ENCODE measurements around the gene CUEDC2.

Gene CUEDC2

DNA sequence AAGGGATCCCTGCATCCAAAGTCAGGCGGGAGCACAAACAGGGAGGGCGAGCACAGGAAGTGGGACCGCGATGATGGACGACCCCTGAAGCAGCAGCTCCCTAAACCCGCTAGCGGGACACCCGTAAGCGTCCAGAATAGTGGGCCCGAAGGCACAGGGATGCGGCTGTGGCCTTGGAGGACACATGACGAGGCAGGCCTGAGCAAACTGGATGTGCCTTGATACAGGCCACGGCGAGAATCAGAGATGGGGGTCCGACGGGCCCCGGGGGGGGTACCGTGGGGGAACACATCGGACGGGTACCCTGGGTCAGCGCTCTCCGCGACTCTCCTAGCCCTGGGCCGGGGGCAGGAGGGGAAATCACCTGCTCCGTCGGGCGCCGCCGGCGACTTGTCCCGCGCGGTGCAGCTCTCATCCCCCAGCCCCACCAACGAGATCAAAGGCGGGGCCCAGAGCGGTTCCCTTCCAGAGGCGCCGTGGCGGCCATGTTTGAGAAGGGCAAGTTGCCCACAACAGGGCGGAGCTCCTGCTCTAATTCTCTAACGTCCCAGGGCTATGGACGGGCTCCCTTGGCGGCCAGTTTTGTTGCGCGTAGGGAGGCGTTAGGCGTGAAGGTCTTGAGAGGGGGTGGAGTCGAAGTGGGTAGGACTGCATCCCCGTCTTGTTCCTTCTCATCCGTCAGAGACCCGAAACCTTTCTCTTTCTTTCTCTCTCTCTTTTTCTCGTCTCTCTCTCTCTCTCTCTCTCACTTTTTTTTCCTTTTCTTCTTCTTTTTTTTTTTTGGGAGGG is at the start of gene CUEDC2:
CUEDC2 (minus strand) TSS at position 413 of the 789 bp plus-strand sequence. CDS start 7,386 bp downstream, outside the sequence.
- peak; percentile 86 to 88 for DNase-seq (ENCODE audit: low read depth in 2 of 2)

DNA sequence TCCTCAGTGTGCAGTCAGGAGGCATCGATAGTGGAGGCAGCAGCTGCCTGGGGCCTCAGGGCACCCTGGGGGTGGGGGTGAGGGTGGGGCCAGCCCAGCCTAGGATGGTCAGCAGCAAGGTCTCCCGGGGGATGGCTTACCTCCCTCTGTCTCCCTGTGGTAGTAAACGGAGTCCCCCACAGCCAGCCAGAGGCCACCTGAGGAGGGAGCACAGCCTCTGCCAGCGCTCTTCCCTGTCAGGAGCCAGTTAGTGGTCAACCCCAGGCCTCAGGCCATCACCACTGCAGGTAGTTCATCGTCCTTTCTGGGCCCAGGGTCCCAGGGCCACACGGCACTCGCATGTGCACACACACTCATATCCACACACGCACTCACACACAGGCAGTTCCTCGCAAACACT is 48.0 kb upstream of the CUEDC2 start:
- DNase-seq (ENCODE audit: low read depth in 2 of 2) = no peak

GRCh38 chr10:102479651-102480050 is 47.3 kb upstream of the CUEDC2 start:
- DNase-seq (ENCODE audit: low read depth in 2 of 2) = no peak

DNA sequence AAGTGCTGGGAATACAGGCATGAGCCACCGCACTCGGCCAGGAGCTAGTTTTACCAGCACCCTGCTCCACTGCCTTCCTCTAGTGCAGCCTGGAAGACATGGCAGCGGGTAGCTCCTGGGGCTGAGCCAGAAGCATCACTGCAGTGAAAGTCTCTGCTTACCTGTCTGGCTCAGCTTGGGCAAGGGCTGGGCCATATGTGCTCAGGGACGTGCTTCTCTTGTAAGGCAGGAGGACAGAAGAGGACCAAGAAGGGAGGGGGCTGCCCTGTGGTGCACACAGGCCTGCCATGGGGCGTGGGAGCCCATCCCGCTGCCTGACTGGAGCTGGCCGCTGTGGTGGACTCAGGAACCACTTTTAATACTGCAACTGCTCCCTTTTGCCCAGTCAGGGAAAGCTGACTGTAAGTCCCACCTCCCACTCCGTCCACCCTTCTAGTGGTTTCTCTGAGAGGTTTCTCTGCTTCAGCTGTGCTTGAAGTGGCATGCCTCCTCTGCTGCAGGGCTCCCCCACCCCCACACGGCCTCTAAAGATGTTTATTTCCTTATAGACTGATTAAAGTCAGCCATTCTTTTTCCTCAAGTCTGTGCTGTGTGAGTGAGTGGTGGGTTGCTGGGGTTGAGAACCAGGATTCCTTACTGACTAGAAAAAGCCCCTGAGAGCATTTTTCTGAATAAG is 44.2 kb upstream of the CUEDC2 start:
- DNase-seq (ENCODE audit: low read depth in 2 of 2) = no peak

- no peak for DNase-seq (ENCODE audit: low read depth in 2 of 2)
These were observed 43.2 kb upstream of the CUEDC2 start for GRCh38 chr10:102475451-102476040.

- DNase-seq (ENCODE audit: low read depth in 2 of 2) = no peak
These were observed 41.3 kb upstream of the CUEDC2 start for GRCh38 chr10:102473445-102474331.

- DNase-seq (ENCODE audit: low read depth in 2 of 2) = no peak
These were observed 38.5 kb upstream of the CUEDC2 start for GRCh38 chr10:102470579-102471546.

- no peak for DNase-seq (ENCODE audit: low read depth in 2 of 2)
These were observed 36.3 kb upstream of the CUEDC2 start for GRCh38 chr10:102468683-102469082.

GRCh38 chr10:102467971-102468438 is 35.6 kb upstream of the CUEDC2 start:
- DNase-seq (ENCODE audit: low read depth in 2 of 2) = no peak

GRCh38 chr10:102467318-102467717 is 34.9 kb upstream of the CUEDC2 start:
- DNase-seq (ENCODE audit: low read depth in 2 of 2) = no peak

DNA sequence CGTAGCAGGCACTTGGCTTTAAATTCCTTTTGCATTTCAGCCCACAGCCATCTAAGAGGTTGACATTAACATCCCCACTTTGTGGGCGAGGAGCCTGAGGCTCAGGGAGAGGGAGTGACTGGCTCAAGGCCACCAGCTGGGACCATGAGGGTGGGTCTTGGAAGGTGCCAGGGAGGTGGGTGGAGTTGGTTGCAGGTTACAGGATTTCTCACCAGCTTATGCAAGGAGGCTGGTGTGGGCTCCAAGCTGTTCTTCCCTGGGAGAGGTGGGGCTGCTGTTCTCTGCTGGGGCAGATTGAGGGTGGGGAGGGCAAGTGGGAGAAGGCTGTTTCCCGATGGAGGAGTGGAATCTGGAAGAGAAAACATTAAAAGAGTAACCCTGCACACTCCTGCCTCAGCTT is 33.1 kb upstream of the CUEDC2 start:
- DNase-seq (ENCODE audit: low read depth in 2 of 2) = no peak

- DNase-seq (ENCODE audit: low read depth in 2 of 2) = no peak
These were observed 31.6 kb upstream of the CUEDC2 start for GRCh38 chr10:102463983-102464382.

- DNase-seq (ENCODE audit: low read depth in 2 of 2) = no peak
These were observed 30.2 kb upstream of the CUEDC2 start for GRCh38 chr10:102462512-102463054.

GRCh38 chr10:102461187-102462054 is 29.0 kb upstream of the CUEDC2 start:
- peak; percentile 79 to 93 for DNase-seq (ENCODE audit: low read depth in 2 of 2)

- DNase-seq (ENCODE audit: low read depth in 2 of 2) = no peak
These were observed 28.4 kb upstream of the CUEDC2 start for GRCh38 chr10:102460836-102461186.

GRCh38 chr10:102458656-102459055 is 26.3 kb upstream of the CUEDC2 start:
- no peak for DNase-seq (ENCODE audit: low read depth in 2 of 2)

GRCh38 chr10:102457591-102458150 is 25.3 kb upstream of the CUEDC2 start:
- DNase-seq (ENCODE audit: low read depth in 2 of 2) = no peak

DNA sequence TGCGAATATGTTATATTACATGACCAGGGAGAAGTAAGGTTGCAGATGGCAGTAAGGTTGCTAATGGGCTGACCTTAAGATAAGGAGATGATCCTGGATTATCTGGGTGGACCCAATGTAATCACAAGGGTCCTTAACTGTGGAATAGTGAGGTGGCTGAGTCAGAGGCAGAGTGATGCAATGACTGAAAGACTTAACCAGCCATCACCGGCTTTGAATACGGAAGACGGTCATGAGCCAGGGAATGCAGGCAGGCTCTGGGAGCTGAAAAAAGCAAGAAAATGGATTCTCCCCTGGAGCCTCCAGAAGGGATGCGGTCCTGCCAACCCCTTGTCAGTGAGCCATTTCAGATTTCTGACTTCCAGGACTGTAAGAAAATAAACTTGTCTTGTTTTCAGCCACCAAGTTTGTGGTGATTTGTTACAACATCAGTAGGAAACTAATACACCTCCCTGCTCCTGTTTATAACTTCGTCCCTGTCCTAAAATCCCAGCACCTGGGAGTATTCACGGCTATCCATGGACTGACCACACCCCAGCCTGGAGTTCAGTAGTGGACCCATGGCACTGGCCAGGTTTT is 23.6 kb upstream of the CUEDC2 start:
- no peak for DNase-seq (ENCODE audit: low read depth in 2 of 2)
